ENCODE data around the gene ARHGAP40.

- TF ChIP-seq, protein P1, sequence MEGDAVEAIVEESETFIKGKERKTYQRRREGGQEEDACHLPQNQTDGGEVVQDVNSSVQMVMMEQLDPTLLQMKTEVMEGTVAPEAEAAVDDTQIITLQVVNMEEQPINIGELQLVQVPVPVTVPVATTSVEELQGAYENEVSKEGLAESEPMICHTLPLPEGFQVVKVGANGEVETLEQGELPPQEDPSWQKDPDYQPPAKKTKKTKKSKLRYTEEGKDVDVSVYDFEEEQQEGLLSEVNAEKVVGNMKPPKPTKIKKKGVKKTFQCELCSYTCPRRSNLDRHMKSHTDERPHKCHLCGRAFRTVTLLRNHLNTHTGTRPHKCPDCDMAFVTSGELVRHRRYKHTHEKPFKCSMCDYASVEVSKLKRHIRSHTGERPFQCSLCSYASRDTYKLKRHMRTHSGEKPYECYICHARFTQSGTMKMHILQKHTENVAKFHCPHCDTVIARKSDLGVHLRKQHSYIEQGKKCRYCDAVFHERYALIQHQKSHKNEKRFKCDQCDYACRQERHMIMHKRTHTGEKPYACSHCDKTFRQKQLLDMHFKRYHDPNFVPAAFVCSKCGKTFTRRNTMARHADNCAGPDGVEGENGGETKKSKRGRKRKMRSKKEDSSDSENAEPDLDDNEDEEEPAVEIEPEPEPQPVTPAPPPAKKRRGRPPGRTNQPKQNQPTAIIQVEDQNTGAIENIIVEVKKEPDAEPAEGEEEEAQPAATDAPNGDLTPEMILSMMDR (IDR thresholded peaks at IDR 0.05) = no peak
- TF ChIP-seq POLR2AphosphoS5 (IDR thresholded peaks at IDR 0.05; ENCODE audit: low read depth, low read length) (no peak), REST (IDR thresholded peaks at IDR 0.05; ENCODE audit: insufficient read depth in 1 of 2, low read depth in 2 of 2, low read length in 1 of 2) (no peak), TCF7L2 (IDR thresholded peaks at IDR 0.05; ENCODE audit: low read depth, low read length) (no peak), SIN3A (IDR thresholded peaks at IDR 0.05; ENCODE audit: borderline replicate concordance, insufficient read depth, low read depth, low read length) (no peak)
Observed at GRCh38 chr20:38591474-38592410, 9.9 kb upstream of the ARHGAP40 start.
